DMS 273 (cell line): ENCODE results near the gene PIP5K1B.

Experiments used
- DNase-seq: peaks from one replicate; lab custom pipeline; 2025; ENCODE audit not compliant: unreplicated experiment; lab: John Stamatoyannopoulos, UW

Gene PIP5K1B

GRCh38 chr9:68706363-68707201 lies 1.5 kb downstream of the PIP5K1B start:
- no peak for DNase-seq

GRCh38 chr9:68707801-68708488 lies 2.9 kb downstream of the PIP5K1B start:
- DNase-seq: no peak

- no peak for DNase-seq
These were observed 3.5 kb downstream of the PIP5K1B start for GRCh38 chr9:68708513-68708912.

GRCh38 chr9:68709291-68710110 lies 4.5 kb downstream of the PIP5K1B start:
- DNase-seq: no peak

GRCh38 chr9:68710111-68710471 lies 5.1 kb downstream of the PIP5K1B start:
- no peak for DNase-seq

- DNase-seq: no peak
These were observed 6.2 kb downstream of the PIP5K1B start for GRCh38 chr9:68711281-68711680.

GRCh38 chr9:68711932-68712331 lies 6.9 kb downstream of the PIP5K1B start:
- no peak for DNase-seq

GRCh38 chr9:68714416-68715180 lies 9.6 kb downstream of the PIP5K1B start:
- no peak for DNase-seq

GRCh38 chr9:68715181-68715456 lies 10.1 kb downstream of the PIP5K1B start:
- DNase-seq: no peak

- DNase-seq: no peak
These were observed 12.8 kb downstream of the PIP5K1B start for GRCh38 chr9:68717552-68718443.

GRCh38 chr9:68719847-68720246 lies 14.8 kb downstream of the PIP5K1B start:
- DNase-seq: no peak

GRCh38 chr9:68720656-68721313 lies 15.7 kb downstream of the PIP5K1B start:
- no peak for DNase-seq

GRCh38 chr9:68721666-68722330 lies 16.8 kb downstream of the PIP5K1B start:
- DNase-seq: no peak

GRCh38 chr9:68725070-68725469 lies 20.0 kb downstream of the PIP5K1B start:
- DNase-seq: no peak

- no peak for DNase-seq
These were observed 21.4 kb downstream of the PIP5K1B start for GRCh38 chr9:68726489-68726888.

GRCh38 chr9:68727636-68728035 lies 22.6 kb downstream of the PIP5K1B start:
- DNase-seq: no peak

- no peak for DNase-seq
These were observed 23.7 kb downstream of the PIP5K1B start for GRCh38 chr9:68728731-68729130.

- no peak for DNase-seq
These were observed 25.7 kb downstream of the PIP5K1B start for GRCh38 chr9:68730570-68731235.

GRCh38 chr9:68731857-68732256 lies 26.8 kb downstream of the PIP5K1B start:
- DNase-seq: no peak
